G401.6 (cell line): ENCODE data around the gene MAST4.
"Not testable (repeated sequence)": the region's sequence is repeated elsewhere in the genome, so short reads cannot be mapped to it uniquely, and the experiment has no call there.

ENCODE experiments used
- FAIRE-seq: peaks from 2 replicates; lab custom pipeline; 2012; peaks lifted over from hg19 to GRCh38; lab: Jason Lieb, UNC

The MAST4 gene

DNA sequence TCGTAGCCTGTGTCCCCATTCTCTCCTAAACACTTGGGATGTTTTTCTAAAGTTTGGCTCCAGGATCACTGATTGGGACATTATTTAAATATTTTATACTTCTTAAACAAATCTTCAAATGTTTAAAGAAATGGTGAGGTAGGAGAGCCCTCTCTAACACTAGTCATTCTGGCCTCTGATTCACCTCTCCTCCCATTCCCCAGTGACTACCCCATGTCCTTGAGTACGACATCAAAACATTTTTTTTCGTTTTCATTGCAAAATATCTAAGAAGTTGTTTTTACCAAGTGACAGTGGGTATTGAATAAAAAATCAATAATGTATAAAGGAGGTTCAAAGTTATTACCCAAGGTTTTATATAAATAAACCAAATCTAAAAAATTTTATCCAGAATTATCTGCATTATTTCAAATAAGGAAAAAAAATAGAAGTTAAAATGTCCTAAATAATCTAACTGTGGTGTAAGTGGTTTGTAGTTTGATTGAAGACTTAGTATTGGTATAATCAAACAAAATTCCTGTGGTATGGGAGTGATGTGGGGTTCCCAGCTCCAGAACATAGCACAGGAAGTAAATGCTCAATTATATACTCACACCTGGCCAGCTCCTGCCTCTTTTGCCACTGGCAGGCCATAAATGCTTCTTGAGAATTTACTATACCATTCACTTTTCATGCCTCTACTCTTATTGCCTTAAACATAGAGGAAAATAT is 51.1 kb downstream of the MAST4 start:
- no peak for FAIRE-seq

DNA sequence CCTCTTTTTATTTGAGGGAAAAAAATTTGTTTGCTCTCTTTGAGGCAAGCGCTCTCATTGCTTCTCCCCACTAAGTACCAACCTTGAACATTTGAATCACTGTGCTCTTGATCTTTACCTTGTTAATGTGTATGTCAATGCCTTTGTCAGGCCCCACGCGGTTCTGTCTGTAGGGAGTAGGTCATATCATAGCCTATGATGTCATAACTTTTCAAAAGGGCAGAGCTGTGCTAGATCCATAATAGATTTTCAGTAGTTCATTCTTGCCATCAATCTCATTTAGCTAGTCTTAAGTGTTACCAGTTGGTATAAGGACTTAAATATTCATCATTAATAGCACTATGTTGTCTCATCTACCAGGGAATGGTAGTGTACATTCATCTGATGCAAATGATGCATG is 56.6 kb downstream of the MAST4 start:
- FAIRE-seq: no peak

DNA sequence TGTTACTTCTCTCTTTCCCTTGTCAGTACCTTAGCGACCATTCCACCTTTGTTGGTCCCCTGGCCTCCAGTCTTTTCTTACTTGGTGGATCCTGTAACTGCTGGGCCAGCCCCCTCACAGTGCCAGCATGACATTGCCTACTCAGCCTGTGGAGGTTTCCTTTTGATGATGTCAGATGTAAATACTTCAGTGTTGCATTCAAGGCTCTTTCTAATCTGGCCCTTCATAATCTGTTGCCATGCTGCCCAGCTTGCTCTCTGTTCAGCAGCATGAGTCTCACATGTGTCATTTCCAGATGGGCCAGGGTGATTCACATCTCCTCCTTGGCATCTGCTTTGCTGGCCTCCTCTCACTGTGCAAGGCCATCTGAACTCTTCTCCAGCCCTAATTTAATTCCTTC is 57.1 kb downstream of the MAST4 start:
- FAIRE-seq: no peak

DNA sequence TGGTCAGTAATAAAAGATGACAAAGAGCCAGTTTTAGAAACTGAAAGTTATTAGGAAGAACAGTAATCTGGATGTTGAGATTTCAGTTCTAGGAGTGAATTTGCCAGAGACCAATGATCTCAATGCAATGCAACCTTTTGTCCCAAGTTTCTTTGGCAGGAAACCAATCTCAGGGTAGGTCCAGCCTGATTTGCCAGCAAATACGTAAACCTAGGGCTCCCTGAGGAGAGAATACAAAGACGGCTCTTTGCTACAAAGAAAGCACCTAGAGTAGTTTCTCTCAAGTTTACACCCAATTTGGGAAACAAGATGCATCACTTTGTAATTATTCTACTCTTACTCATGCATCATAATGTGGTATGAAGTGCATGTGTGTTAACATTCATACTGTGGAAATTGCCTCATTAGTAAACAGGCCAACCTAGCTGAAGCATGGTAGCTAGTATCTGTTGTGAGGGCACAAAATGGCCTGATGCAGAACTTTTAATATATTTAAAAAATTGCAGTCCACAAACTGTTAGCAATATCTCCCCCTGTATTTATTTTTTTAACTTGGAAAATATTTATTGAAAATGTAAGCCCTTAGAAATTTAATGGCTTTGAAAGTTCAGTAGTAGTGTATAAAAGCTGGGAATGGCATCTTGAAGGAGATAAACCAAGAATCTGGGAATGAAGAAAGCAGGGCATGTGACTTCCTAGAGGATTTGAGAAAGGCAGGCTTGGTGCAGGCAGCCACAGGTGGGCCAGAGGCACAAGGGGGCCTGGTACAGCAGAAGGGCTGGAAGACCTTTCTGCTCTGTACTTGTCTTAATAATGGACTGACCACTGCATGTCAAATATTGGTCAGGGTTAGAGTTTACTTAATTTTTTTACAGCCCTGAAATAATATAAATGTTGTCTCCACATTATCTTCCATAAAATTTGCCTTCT is 59.5 kb downstream of the MAST4 start:
- FAIRE-seq: no peak

DNA sequence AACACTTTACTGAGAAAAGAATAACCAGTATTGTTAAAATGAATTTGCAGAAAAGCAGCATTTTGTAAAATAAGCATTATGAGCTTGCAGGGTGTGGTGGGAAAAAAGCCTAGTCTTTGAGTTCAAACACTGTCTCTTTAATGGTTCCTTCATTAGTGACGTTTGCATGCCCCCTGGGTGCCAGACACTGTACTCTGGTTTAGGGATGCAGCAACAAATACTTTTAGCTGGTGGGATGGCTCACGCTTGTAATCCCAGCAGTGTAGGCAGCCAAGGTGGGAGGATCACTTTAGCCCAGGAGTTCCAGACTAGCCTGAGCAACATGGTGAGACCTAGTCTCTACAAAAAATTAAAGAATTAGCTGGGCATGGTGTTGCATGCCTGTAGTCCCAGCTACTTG is 62.3 kb downstream of the MAST4 start:
- no peak for FAIRE-seq

DNA sequence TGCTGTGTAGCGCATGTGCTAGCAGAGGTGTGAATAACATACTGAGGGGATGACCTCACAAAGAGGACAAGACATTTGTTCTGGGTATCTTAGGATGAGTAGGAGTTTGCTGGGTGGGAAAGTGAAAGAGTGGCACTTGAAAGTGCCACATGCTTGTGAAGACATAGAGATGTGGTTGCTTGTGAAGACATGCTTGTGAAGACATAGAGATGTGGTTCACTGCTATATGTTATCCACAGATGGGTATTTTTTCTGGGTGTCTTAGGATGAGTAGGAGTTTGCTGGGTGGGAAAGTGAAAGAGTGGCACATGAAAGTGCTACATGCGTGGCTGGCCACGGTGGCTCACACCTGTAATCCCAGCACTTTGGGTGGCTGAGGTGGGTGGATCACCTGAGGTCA is 63.6 kb downstream of the MAST4 start:
- no peak for FAIRE-seq

DNA sequence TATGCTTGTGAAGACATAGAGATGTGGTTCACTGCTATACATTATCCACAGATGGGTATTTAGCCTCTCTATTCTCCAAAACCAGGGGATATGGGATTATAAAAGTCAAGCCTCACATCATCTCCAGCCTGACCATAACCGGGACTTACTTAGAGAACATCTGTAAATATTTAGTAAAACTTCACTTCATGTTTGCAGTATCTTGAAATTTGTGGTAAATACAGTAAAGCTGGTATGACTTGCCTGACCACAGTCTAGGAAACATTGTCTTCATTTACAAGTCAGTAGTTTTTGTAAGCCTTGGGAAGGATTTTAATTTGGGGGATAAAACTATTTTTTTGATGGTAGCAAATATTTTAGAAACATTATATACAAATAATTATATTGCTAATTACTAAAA is 64.2 kb downstream of the MAST4 start:
- no peak for FAIRE-seq

DNA sequence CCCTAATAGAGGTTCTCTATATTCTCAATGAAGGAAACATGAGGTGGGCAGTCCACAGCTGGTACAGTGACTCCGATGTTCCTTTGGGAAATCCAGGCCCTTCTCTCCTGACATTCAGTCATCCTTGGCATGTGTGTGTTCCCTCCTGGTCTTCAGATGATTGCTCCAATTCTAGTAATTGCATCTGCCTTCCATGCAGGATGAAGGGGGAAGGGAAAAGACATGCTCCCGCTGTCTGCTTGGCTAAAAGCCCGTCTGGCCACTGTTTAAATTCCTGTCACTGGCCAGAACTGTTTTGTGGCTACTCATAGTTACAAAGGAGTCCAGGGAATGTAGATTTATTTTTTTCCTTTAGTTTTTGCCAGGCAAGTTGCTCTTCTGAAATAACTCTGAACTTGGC is 65.0 kb downstream of the MAST4 start:
- no peak for FAIRE-seq

DNA sequence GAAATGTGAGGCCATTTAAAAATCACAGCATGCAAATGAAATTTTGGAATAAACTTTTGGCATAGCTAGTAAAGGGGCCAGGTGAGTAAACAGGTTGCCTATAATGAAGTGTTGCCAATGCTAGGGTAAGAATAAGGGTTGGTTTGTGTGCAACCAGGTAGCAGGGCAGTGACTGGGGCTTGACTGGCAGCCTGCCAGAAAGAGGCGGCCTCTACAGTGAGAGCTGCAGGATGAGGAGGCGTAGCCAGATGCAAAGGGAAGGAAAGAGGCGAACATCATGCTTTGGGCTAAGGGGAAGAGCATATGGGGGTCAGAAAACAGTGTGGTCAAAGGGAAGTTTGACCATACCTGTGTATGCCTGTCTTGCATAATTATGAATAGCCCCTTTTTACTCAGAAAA is 70.6 kb downstream of the MAST4 start:
- FAIRE-seq: no peak

DNA sequence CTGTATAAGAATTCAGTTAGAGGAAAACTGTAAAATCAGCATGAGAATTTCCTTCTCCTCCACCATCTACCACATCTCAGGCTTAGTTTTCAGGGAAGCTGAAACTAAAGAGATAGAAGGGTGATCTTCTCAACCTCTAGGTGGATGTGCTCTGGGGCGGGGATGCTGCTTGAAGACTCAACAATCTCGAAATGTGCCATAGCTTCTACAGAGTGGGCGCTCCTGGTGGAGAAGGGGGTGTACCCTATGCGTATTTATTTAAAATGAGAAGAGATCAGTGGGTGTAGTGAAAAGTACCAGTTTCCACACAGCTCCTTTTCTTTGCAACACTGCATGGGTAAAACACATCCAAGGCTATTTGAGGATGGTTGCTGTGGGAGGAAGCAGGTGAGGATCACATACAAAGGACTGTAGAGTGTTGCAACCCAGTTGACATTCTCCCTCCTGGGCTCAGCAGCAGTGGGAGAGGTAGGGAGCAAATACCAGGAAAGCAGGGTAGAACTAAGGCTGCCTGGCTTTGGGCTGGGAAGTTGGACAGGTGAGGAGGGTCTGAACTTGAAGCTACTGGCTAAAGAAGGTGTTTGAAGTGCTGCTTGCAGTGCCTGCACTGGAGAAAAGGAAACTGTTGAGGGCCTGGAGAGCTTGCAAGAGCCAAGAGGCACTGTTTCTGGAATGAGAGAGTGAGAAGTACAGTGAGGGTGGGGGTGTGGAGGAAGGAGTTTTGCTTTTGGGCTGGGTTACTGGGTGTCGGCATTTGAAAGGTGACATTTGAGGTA is 73.1 kb downstream of the MAST4 start:
- FAIRE-seq: no peak

DNA sequence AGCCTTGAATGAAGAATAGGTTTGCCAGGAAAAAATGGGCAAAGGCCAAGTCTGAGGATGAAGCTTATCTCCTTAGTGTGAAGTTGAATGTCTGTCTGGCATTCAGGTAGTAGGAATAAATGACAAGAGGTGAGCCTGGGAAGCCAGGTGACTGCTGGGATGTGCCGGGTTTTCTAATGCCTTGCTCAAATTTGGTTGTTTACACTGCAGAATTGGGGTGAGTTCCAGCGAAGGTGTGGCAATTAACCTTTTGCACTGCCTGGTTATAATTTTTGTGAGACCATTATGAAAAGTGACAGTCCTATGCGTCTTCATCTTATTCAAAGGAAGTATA is 73.6 kb downstream of the MAST4 start:
- FAIRE-seq: no peak

DNA sequence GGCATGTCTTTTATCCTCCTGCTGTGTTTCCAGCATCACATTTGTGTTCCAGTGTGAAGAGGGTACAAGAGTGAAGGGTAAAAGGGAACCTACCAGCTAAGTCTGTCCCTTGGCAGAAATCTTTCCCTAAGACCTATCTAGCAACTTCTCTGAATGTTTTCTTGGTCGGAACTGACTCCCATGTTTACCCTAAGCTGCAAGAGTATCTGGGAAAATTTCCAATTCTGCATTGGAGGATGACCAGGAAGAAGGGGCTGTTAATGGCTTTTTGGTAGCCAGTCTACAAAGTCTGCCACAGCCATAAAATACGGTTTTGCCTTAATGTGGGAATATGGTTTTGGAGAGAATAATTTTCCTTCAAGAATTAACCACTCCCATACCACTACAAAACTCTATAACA is 75.1 kb downstream of the MAST4 start:
- FAIRE-seq: no peak

DNA sequence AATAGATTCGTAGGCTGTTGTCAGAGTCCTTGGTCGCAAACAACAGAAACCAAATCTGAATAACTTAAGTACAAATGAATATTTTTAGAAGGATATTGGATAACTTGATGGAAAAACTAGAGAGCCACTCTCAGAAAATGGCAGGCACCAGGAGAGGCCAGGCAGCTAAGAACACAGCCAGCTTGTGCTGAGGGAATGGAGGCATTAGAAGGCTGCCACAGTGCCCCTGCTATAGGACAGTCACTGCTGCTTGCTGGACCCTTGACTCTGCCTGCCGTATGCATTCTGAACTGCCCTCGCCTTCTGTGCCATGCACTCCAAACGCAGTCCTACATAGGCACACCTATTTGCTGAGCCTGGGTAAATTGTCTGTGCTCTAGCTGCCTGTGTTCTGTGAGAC is 78.6 kb downstream of the MAST4 start:
- no peak for FAIRE-seq

DNA sequence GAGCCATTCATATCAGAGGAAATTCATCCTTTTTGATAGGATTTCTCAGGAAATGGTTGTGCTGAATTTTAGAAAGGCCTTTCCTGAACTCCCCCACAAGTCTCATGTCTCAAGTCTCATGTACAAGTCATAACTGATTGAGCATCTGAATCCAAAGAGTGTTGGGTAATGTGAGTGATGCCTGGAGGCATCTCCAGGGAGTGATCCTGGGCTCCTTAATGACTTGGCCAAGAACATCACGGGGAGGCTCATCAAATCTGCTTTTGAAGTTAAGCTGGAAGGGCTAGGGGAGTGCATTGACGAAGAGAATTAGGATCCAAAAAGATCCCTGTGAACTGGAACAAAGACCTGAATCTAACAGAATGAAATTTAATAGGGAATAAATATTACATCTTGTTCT is 79.2 kb downstream of the MAST4 start:
- FAIRE-seq: no peak

DNA sequence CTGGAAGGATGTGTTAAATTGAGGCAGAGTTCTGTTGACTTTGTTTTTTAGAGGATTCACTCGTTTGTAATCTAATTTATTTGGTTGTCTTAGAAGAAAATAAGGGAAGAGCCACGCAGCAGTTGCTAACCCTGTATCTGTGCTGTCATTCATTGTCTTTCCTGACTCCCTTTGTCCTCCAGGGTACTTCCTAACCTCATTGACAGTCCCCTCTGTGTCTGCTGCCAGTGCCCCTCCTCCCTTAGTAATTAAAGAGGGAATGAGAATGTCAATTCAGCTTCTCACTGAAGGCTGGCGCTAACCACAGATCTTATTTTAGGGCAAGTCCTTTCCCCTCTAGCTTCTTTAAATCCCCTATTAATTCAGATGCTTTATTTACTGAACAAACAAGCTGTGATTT is 84.0 kb downstream of the MAST4 start:
- no peak for FAIRE-seq

DNA sequence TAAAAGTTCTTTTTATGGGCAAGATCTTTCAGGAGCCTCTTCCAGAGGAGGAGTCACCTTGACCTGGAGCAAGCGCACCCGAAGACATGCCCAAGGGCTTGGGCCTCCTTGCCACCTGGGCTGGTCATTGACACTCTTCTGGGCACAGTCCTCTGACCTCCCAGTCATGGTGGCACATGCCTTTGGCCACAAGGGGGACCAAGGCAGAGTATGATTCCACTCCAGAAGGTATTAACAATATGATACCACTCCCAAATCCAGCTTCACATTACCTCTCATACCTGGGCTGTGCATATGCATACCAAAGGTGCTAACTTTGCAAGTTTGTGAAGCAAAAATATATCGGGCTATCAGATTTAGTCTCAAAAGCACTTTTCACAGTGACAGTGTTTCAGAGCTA is 84.6 kb downstream of the MAST4 start:
- no peak for FAIRE-seq

DNA sequence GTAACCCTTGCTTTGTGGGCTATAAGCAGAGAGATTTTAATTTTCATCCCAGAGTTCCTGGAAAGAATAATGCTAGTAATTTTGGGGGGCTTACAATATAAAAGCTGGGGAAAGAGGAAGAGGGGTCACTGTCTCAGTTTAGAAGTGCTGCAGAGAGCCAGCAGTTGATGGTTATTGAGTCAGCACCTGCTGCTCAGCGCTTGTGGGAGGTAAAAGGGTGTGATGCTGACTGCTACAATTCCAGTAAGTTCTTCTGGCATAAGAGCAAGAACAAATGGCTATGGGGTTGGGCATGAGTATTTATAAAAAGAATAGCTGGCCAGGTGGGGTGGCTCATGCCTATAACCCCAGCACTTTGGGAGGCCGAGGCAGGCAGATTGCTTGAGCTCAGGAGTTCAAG is 88.5 kb downstream of the MAST4 start:
- FAIRE-seq: no peak

DNA sequence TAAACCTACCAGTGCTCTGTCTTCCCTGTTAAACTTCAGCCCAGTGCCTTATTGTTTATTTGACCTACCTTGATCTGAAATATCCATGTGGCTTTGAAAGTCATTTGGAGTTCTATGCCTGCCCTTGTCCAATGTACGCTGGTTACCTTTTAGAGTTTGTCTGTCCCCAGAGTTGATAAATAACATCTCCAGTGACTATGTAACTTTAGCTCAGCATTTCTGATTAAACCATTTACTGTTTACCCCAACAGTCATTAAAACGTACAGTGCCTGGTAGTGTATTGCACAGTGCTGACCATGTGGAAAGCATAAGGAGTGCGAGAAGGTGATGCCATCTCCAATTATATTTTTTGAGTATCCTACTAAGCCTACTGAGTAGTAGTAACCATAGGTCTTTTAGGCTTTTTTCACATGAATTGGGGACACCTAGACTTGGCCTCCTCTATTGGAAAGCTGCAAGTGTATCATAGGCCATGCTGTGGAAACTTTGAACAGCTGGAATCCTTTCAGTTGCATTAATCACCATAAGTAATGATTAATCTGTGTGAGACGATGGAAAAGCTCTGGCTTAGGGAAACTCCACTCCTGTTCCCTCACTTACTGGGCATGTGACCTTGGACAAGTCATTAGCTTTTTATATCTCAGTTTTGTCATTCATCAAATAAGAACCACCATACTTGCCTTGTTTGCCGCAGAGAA is 93.5 kb downstream of the MAST4 start:
- no peak for FAIRE-seq

DNA sequence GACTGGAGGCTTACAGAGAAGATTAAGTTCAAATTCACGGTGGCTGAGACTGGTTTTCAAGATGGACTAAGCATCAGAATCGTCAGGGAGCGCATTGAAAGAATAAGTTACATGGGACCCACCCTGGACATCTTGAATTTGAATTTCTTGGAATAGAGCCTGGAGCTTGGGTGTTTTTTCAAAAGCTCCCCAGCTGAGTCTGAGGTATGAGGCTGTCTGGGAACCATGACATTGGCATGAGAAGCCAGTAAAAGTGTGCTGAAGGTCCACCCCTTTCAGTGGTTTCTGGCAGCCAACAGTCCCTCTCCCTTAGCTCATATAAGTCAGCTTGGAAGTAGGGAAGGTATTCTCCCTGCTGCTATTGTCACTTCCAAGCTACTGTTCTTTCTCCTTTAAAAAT is 97.8 kb downstream of the MAST4 start:
- FAIRE-seq: no peak

DNA sequence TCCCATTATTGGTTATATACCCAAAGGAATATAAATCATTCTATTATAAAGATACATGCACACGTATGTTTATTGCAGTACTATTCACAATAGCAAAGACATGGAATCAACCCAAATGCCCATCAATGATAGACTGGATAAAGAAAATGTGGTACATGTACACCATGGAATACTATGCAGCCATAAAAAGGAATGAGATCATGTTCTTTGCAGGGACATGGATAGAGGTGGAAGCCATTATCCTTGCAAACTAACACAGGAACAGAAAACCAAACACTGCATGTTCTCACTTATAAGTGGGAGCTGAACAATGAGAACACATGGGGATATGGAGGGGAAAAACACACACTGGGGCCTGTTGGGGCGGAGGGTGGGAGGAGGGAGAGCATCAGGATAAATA is 99.6 kb downstream of the MAST4 start:
- not testable (repeated sequence) for FAIRE-seq

DNA sequence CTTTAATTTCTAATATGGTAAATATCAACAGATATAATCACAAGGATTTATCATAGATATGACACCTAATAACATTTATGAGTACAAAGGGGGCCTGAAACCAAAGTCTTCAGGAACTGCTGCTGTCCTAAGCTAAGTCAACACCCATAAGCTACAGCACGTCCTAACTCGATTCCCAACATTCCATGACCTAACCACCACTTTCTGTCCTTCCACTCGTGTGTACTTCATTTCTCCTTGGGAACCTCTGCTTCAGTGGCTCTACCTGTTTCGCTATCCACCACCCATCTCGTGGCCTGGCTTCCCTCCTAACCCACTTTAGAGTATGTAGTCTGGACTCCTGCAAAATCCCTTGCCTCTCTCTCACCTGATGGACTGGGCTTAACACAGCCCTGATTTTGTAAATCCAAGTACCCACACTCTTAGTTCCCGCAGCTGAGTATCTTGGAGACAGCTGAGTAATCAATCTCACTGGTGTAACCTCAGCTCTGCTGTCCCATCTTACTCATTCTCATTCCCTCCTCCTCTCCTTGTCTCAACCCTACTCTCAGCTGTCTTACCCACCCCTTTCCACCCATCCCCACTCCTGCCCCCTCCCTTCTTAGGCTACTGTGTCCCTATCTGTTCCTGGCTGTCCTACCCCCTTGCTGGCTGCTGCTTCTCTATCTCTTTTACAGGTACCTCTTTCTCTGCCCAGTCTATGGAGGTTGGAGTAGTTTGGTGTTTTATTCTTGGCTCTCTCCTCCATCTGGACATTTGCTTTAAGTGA is 101.8 kb downstream of the MAST4 start:
- no peak for FAIRE-seq

DNA sequence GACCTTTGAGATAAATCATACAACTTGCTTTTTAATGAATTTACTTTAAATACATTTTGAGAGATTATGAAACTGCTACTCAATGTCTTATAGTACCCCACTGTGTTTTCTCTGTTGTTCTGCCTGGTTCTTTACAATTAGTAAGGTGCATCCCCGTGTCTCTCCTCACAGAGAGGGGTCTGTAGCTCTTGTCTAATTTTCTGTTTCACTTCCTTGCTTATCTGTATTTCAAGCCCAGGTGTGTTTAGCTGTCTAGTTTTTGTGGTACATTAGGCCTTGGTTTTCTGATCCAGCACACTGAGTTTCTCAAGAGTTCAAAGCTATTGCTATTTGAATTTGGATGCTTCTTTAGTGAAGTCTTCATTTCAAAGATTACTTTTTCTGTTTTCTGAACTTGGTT is 105.1 kb downstream of the MAST4 start:
- FAIRE-seq: no peak
